Suprapubic skin (tissue), 3 donors: ENCODE measurements around the gene AGL.

Experiments
- CTCF ChIP-seq, 2 donors: fragments of 200-600 bp in 1 of 2; fragments of 450-650 bp in 1 of 2; sonication (generic) in 1 of 2; IDR thresholded peaks; one replicate each; pipeline ENCODE4 v1.5.1; 2016 to 2019; ENCODE audit warnings: antibody characterized with exemption in 2 of 2, mild to moderate bottlenecking in 1 of 2, moderate library complexity in 1 of 2
- POLR2A ChIP-seq, 2 donors: fragments of 450-650 bp; IDR thresholded peaks; one replicate each; pipeline ENCODE4 v1.6.1; 2017; ENCODE audit warnings: antibody characterized with exemption in 2 of 2, mild to moderate bottlenecking in 2 of 2, moderate library complexity in 2 of 2

DNA sequence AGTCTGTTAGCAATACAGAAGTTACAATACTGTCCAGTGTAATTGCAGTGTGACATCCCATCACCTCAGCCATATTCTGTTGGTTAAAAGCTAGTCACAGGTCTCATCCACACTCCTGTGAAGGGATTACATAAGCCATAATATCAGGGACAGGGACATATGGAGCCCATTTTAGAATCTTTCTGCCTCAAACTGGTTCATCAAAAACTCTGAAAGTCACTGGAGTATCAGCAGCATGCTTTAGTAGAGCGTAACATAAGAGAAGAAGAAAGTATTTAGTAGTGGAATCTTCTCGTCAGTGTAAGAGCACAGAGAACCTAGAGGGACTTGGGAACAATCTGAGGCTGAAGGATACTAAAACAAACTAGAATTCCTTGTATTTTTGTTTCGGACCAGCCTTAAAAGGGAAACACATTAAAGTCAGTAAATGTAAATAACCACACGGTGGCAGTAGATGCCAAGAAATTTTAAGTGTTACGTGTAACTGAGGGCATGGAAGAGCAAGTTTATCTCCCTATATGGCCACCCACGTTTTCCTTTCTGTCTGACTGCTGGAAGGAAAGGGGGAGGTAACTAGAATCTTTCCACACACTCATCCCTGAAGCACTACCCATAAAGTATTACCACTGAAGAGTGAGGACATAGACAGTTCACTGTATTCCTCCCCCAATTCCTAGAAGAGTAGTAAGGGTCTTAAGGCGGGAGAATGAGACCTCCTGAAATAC, 41.6 kb upstream of the AGL start:
- no peak for TF ChIP-seq POLR2A (IDR thresholded peaks at IDR 0.05)
- TF ChIP-seq CTCF (IDR thresholded peaks at IDR 0.05), result peak; percentile 40 to 42
